ENCODE data around the gene SMIM29.

The SMIM29 gene

DNA sequence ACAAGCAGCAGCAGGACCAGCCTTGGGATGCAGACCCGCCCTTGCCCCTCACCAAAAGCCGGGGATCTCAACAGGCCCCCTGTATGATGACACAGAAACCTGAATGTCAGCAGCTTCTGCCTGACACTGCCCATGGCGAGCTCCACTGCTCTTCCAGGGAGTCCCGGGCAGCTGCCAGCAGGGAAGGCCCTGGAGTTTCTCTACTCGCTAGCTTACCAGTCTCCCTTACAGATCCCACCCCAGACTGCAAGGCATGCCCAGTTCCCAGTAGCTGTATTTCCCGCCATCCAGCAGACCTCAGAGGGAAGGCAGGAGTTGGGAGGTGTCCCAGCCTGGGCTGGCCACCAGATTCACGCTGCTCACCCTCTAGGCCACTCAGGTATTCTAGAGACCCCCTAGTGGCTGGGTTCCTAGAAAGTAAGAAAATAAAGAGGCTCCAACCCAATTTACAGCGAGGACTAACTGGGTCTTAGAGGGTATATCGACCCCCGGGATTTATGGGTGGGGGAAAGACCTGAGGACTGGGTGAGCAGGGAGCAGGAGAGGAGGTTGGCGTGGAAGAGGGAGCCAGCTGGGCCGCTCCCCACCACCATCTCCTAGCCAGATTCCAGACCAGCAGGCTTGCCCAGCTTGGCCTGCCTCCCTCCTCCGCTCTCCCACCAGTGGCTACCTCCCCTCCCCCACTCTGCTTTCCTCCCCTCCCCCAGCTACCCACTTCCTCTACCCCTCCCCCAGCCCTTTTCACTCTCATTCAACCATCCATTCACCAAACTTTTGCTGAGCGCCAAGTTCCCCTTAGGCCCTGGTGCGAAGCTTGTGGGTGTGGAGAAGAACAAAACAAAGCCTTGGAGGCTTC is 21.8 kb downstream of the SMIM29 start:
- no peak for DNase-seq
- H3K4me2 ChIP-seq (ENCODE audit: low read length) = no peak overlapping the region

DNA sequence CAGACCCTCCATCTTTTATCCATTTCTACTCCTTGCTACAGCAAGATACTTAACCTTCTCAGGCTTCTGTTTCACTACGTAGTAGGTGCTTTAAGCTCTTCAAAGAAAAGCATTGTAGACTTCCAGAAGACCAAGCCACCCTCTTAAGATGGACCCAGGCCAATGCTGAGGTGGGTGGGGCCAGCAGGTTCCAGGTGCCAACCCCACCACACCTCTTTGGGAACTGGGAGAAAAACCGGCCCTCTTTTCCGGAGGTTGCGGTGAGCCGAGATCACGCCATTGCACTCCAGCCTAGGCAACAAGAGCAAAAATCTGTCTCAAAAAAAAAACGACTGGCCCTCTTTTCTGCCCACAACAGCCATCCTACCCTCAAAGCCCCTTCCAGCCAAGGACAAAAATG is 22.7 kb downstream of the SMIM29 start:
- Histone ChIP-seq H4K8ac (ENCODE audit: low read depth, low read length) (no peak overlapping the region), H3K4me3 (ENCODE audit: low read depth, low read length) (no peak overlapping the region), H3K27me3 (ENCODE audit: insufficient read depth, low read length) (no peaks in the 10 kb centered on the region), H2BK12ac (ENCODE audit: low read length) (peak overlapping the region; percentile 46), H4K91ac (ENCODE audit: low read depth, low read length) (peak overlapping the region; percentile 80), H3K14ac (ENCODE audit: low read length) (peak overlapping the region; percentile 18), H2AFZ (ENCODE audit: insufficient read depth, low read length, poor library complexity) (no peak overlapping the region), H3K23ac (ENCODE audit: low read length) (no peak overlapping the region), H3K4me1 (ENCODE audit: control insufficient read depth in 1 of 2, insufficient read depth in 2 of 2, low read length in 2 of 2) (peaks cover 26 to 34% of the 10 kb centered on the region in 2 experiments), H2BK120ac (ENCODE audit: insufficient read depth, low read length, poor library complexity) (no peak overlapping the region), H2AK5ac (ENCODE audit: low read length) (no peak overlapping the region), H3K79me1 (ENCODE audit: low read length) (peaks cover 18% of the 10 kb centered on the region), H4K12ac (ENCODE audit: low read depth, low read length) (no peak overlapping the region), H3K9ac (ENCODE audit: low read length) (no peak overlapping the region), H2BK5ac (ENCODE audit: low read depth, low read length, poor library complexity) (no peak overlapping the region), H3K36me3 (ENCODE audit: control insufficient read depth in 1 of 2, insufficient read depth in 2 of 2, low read length in 2 of 2) (no peaks in the 10 kb centered on the region), H3K4ac (ENCODE audit: low read depth, low read length) (no peak overlapping the region), H3K9me3 (ENCODE audit: insufficient read depth, low read depth, low read length) (peaks cover 2% of the 10 kb centered on the region), H3K4me2 (ENCODE audit: low read length) (no peak overlapping the region), H3K18ac (ENCODE audit: low read length) (no peak overlapping the region), H3K27ac (ENCODE audit: low read depth, low read length) (no peak overlapping the region), H3K79me2 (ENCODE audit: control insufficient read depth, insufficient read depth, low read length, poor library complexity) (peaks cover 2% of the 10 kb centered on the region)
- no CpG with 5 or more reads among the region's 7 CpGs for WGBS (ENCODE audit: extremely low coverage, insufficient coverage, insufficient read length)
- DNase-seq = no peak

More for the DNA sequence above, 21.8 kb downstream of the SMIM29 start:
- Histone ChIP-seq H3K14ac (ENCODE audit: low read length) (peak overlapping the region; percentile 43), H4K12ac (ENCODE audit: low read depth, low read length) (no peak overlapping the region), H2BK120ac (ENCODE audit: insufficient read depth, low read length, poor library complexity) (peak overlapping the region; percentile 54), H3K4me3 (ENCODE audit: low read depth, low read length) (no peak overlapping the region), H4K8ac (ENCODE audit: low read depth, low read length) (peak overlapping the region; percentile 34), H4K91ac (ENCODE audit: low read depth, low read length) (peak overlapping the region; percentile 80), H2BK12ac (ENCODE audit: low read length) (peak overlapping the region; percentile 81), H3K9me3 (ENCODE audit: insufficient read depth, low read depth, low read length) (peaks cover 2% of the 10 kb centered on the region), H3K79me2 (ENCODE audit: control insufficient read depth, insufficient read depth, low read length, poor library complexity) (peaks cover 2% of the 10 kb centered on the region), H3K4ac (ENCODE audit: low read depth, low read length) (no peak overlapping the region), H3K36me3 (ENCODE audit: control insufficient read depth in 1 of 2, insufficient read depth in 2 of 2, low read length in 2 of 2) (no peaks in the 10 kb centered on the region), H3K18ac (ENCODE audit: low read length) (peak overlapping the region; percentile 42), H2AK5ac (ENCODE audit: low read length) (peak overlapping the region; percentile 40), H3K79me1 (ENCODE audit: low read length) (peaks cover 18% of the 10 kb centered on the region), H3K4me1 (ENCODE audit: control insufficient read depth in 1 of 2, insufficient read depth in 2 of 2, low read length in 2 of 2) (peaks cover 26 to 34% of the 10 kb centered on the region in 2 experiments), H3K9ac (ENCODE audit: low read length) (no peak overlapping the region), H3K27me3 (ENCODE audit: insufficient read depth, low read length) (no peaks in the 10 kb centered on the region), H2AFZ (ENCODE audit: insufficient read depth, low read length, poor library complexity) (peak overlapping the region; percentile 13), H3K23ac (ENCODE audit: low read length) (no peak overlapping the region), H2BK5ac (ENCODE audit: low read depth, low read length, poor library complexity) (peak overlapping the region; percentile 15), H3K27ac (ENCODE audit: low read depth, low read length) (no peak overlapping the region)
- no CpG with 5 or more reads among the region's 15 CpGs for WGBS (ENCODE audit: extremely low coverage, insufficient coverage, insufficient read length)

- Histone ChIP-seq H3K79me1 (ENCODE audit: low read length) (peaks cover 18% of the 10 kb centered on the region), H3K79me2 (ENCODE audit: control insufficient read depth, insufficient read depth, low read length, poor library complexity) (peaks cover 2% of the 10 kb centered on the region), H3K4me1 (ENCODE audit: control insufficient read depth in 1 of 2, insufficient read depth in 2 of 2, low read length in 2 of 2) (peaks cover 24 to 32% of the 10 kb centered on the region in 2 experiments), H3K14ac (ENCODE audit: low read length) (no peak overlapping the region), H3K23ac (ENCODE audit: low read length) (no peak overlapping the region), H2AK5ac (ENCODE audit: low read length) (no peak overlapping the region), H2BK5ac (ENCODE audit: low read depth, low read length, poor library complexity) (no peak overlapping the region), H3K4me3 (ENCODE audit: low read depth, low read length) (no peak overlapping the region), H2BK12ac (ENCODE audit: low read length) (peak overlapping the region; percentile 55), H3K36me3 (ENCODE audit: control insufficient read depth in 1 of 2, insufficient read depth in 2 of 2, low read length in 2 of 2) (no peaks in the 10 kb centered on the region), H4K8ac (ENCODE audit: low read depth, low read length) (no peak overlapping the region), H3K4ac (ENCODE audit: low read depth, low read length) (no peak overlapping the region), H3K4me2 (ENCODE audit: low read length) (no peak overlapping the region), H4K91ac (ENCODE audit: low read depth, low read length) (no peak overlapping the region), H2AFZ (ENCODE audit: insufficient read depth, low read length, poor library complexity) (no peak overlapping the region), H4K12ac (ENCODE audit: low read depth, low read length) (no peak overlapping the region), H3K9me3 (ENCODE audit: insufficient read depth, low read depth, low read length) (peaks cover 2% of the 10 kb centered on the region), H2BK120ac (ENCODE audit: insufficient read depth, low read length, poor library complexity) (no peak overlapping the region), H3K18ac (ENCODE audit: low read length) (no peak overlapping the region), H3K27ac (ENCODE audit: low read depth, low read length) (no peak overlapping the region), H3K27me3 (ENCODE audit: insufficient read depth, low read length) (no peaks in the 10 kb centered on the region), H3K9ac (ENCODE audit: low read length) (no peak overlapping the region)
- no CpG with 5 or more reads among the region's 5 CpGs for WGBS (ENCODE audit: extremely low coverage, insufficient coverage, insufficient read length)
- no peak for DNase-seq
Observed at GRCh38 chr6:34225551-34225950, 23.3 kb downstream of the SMIM29 start.

- peak overlapping the region; percentile 92 for H4K8ac ChIP-seq (ENCODE audit: low read depth, low read length)
- peak overlapping the region; percentile 78 for H4K12ac ChIP-seq (ENCODE audit: low read depth, low read length)
- WGBS (ENCODE audit: extremely low coverage, insufficient coverage, insufficient read length) = no CpG with 5 or more reads among the region's 55 CpGs
- peaks cover 2% of the 10 kb centered on the region for H3K9me3 ChIP-seq (ENCODE audit: insufficient read depth, low read depth, low read length)
- H3K27ac ChIP-seq (ENCODE audit: low read depth, low read length) = peak overlapping the region; percentile 74
- peak overlapping the region; percentile 71 for H2BK5ac ChIP-seq (ENCODE audit: low read depth, low read length, poor library complexity)
- H3K4me3 ChIP-seq (ENCODE audit: low read depth, low read length) = peak overlapping the region; percentile 68
- peak overlapping the region; percentile 3 for H2AK5ac ChIP-seq (ENCODE audit: low read length)
- H3K4me1 ChIP-seq (ENCODE audit: control insufficient read depth in 1 of 2, insufficient read depth in 2 of 2, low read length in 2 of 2) = peaks cover 24 to 30% of the 10 kb centered on the region in 2 experiments
- H3K14ac ChIP-seq (ENCODE audit: low read length) = peak overlapping the region; percentile 48
- H3K79me2 ChIP-seq (ENCODE audit: control insufficient read depth, insufficient read depth, low read length, poor library complexity) = peaks cover 2% of the 10 kb centered on the region
- H3K27me3 ChIP-seq (ENCODE audit: insufficient read depth, low read length) = no peaks in the 10 kb centered on the region
- peak overlapping the region; percentile 26 for H3K18ac ChIP-seq (ENCODE audit: low read length)
- peak overlapping the region; percentile 78 for H3K9ac ChIP-seq (ENCODE audit: low read length)
- H3K4ac ChIP-seq (ENCODE audit: low read depth, low read length) = peak overlapping the region; percentile 31
- H2BK120ac ChIP-seq (ENCODE audit: insufficient read depth, low read length, poor library complexity) = peak overlapping the region; percentile 82
- peak overlapping the region; percentile 2 for H2BK12ac ChIP-seq (ENCODE audit: low read length)
- H3K36me3 ChIP-seq (ENCODE audit: control insufficient read depth in 1 of 2, insufficient read depth in 2 of 2, low read length in 2 of 2) = no peaks in the 10 kb centered on the region
- H3K23ac ChIP-seq (ENCODE audit: low read length) = no peak overlapping the region
- peak; percentile 95 to 96 for DNase-seq
- peak overlapping the region; percentile 96 for H4K91ac ChIP-seq (ENCODE audit: low read depth, low read length)
- peaks cover 18% of the 10 kb centered on the region for H3K79me1 ChIP-seq (ENCODE audit: low read length)
- peak overlapping the region; percentile 83 for H3K4me2 ChIP-seq (ENCODE audit: low read length)
- peak overlapping the region; percentile 14 for H2AFZ ChIP-seq (ENCODE audit: insufficient read depth, low read length, poor library complexity)
Observed at GRCh38 chr6:34223956-34224940, 24.6 kb downstream of the SMIM29 start.
